MM.1S (cell line): ENCODE measurements around the gene IFNA17.
"Not testable (repeated sequence)": the region's sequence is repeated elsewhere in the genome, so short reads cannot be mapped to it uniquely, and the experiment has no call there.

Experiments
- DNase-seq: peaks from one replicate; pipeline ENCODE4 v3.0.0-alpha.2; 2015
- H2AFZ ChIP-seq: fragments of 300-600 bp; sonication (generic); 2 replicates; pipeline ENCODE4 v1.6.0; 2016; ENCODE audit warnings: antibody characterized with exemption, low read length
- H3F3A ChIP-seq: fragments of 300-600 bp; sonication (generic); 2 replicates; pipeline ENCODE4 v1.6.1; 2016; ENCODE audit warnings: mild to moderate bottlenecking, antibody characterized with exemption, low read length, moderate library complexity, mixed read lengths; ENCODE audit not compliant: insufficient read depth
- H3K27ac ChIP-seq: fragments of 300-600 bp; sonication (generic); 2 replicates; pipeline ENCODE4 v1.5.1; 2016; ENCODE audit warnings: mild to moderate bottlenecking, low read length
- H3K27me3 ChIP-seq: fragments of 300-600 bp; sonication (generic); replicated peaks from 2 replicates; pipeline ENCODE4 v1.6.0; 2016; ENCODE audit warnings: low read length; ENCODE audit not compliant: insufficient read depth
- H3K36me3 ChIP-seq: fragments of 300-600 bp; sonication (generic); replicated peaks from 2 replicates; pipeline ENCODE4 v1.6.1; 2016; ENCODE audit warnings: mild to moderate bottlenecking, low read length, mixed read lengths; ENCODE audit not compliant: insufficient read depth
- H3K4me1 ChIP-seq: fragments of 300-600 bp; sonication (generic); 2 replicates; pipeline ENCODE4 v1.6.1; 2016; ENCODE audit warnings: low read length, mixed read lengths
- H3K4me2 ChIP-seq: fragments of 300-600 bp; sonication (generic); 2 replicates; pipeline ENCODE4 v1.6.0; 2016; ENCODE audit warnings: low read depth, low read length
- H3K4me3 ChIP-seq: fragments of 300-600 bp; sonication (generic); 2 replicates; pipeline ENCODE4 v1.5.1; 2016; ENCODE audit warnings: low read length, mixed read lengths
- H3K79me2 ChIP-seq: fragments of 300-600 bp; sonication (generic); 2 replicates; pipeline ENCODE4 v1.6.1; 2016; ENCODE audit warnings: mixed run types, low read length, mixed read lengths
- H3K9ac ChIP-seq: fragments of 300-600 bp; sonication (generic); 2 replicates; pipeline ENCODE4 v1.6.1; 2016; ENCODE audit warnings: low read length, mixed read lengths
- H3K9me2 ChIP-seq: fragments of 300-600 bp; sonication (generic); replicated peaks from 2 replicates; pipeline ENCODE4 v1.6.1; 2016; ENCODE audit warnings: mild to moderate bottlenecking, low read length, mixed read lengths; ENCODE audit not compliant: insufficient read depth
- H3K9me3 ChIP-seq: fragments of 300-600 bp; sonication (generic); replicated peaks from 2 replicates; pipeline ENCODE4 v1.6.1; 2016; ENCODE audit warnings: mild to moderate bottlenecking, low read length, mixed read lengths; ENCODE audit not compliant: insufficient read depth
- H4K20me1 ChIP-seq: fragments of 300-600 bp; sonication (generic); 2 replicates; pipeline ENCODE4 v1.6.1; 2016; ENCODE audit warnings: mild to moderate bottlenecking, low read length, moderate library complexity, mixed read lengths; ENCODE audit not compliant: insufficient read depth
- EZH2 ChIP-seq: fragments of 300-600 bp; sonication (generic); optimal IDR thresholded peaks from 2 replicates; pipeline ENCODE3; 2017; ENCODE audit warnings: low read depth, mild to moderate bottlenecking, antibody characterized with exemption, low read length, mixed read lengths
- EZH2phosphoT487 ChIP-seq: fragments of 300-600 bp; sonication (generic); IDR thresholded peaks from 2 replicates; pipeline ENCODE4 v1.6.1; 2018; ENCODE audit warnings: antibody characterized with exemption, low read length
- TF ChIP-seq, protein P1 (sequence below): fragments of 300-600 bp; sonication (generic); IDR thresholded peaks from 2 replicates; pipeline ENCODE4 v1.5.1; 2016; ENCODE audit warnings: antibody characterized with exemption, low read length, mixed read lengths

The IFNA17 gene

DNA sequence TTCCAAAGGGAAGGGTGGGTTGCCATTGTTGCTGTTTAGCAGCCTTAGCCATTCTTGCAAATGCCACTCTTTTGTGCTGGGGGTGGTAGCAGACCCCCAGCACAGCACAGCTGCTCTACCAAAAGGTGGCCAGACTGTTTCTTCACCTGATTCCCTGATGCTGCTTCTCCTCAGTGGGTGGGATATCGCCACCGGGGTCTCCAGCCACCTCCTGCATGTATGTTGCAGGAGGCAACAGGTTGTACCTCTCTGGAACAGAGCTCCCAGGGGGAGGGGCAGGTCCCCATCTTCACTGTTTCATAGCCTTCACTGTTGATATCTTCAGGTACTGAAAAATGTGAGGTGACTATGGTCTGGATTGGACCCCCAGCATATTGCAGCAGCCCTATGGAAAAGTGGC lies 17.2 kb downstream of the IFNA17 start:
- H3F3A ChIP-seq, H3K4me1 ChIP-seq, H3K4me3 ChIP-seq, DNase-seq, H3K27ac ChIP-seq, H3K4me2 ChIP-seq, H4K20me1 ChIP-seq, H2AFZ ChIP-seq, H3K79me2 ChIP-seq, H3K27me3 ChIP-seq, H3K9me3 ChIP-seq, H3K9me2 ChIP-seq, H3K36me3 ChIP-seq, H3K9ac ChIP-seq: not testable (repeated sequence)

DNA sequence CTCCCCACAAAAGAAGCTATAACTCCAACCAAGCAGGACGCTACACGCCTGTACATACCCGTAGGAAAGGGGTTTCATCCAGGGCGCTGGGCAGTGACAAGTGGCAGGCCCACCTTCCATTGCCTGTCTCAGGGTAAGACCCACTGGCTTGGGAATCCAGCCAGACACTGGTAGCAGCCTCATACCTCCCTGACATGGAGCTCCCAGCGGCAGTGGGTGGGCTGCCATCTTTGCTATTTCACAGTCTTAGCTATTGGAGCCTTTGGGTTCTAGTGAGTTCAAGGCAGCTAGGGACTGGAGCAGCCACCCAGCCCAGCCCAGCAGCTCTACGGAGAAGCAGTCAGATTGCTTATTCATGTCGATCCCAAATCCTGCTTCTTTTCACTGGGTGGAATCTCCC lies 17.7 kb downstream of the IFNA17 start:
- no peaks in the 10 kb centered on the region for H4K20me1 ChIP-seq
- H3K4me1 ChIP-seq = no peaks in the 10 kb centered on the region
- H3K4me2 ChIP-seq = no peak overlapping the region
- H3K27ac ChIP-seq = no peak overlapping the region
- no peaks in the 10 kb centered on the region for H3K79me2 ChIP-seq
- H3K9ac ChIP-seq = no peak overlapping the region
- no peaks in the 10 kb centered on the region for H3K9me2 ChIP-seq
- no peak for DNase-seq
- H3K4me3 ChIP-seq = no peak overlapping the region
- H3K36me3 ChIP-seq = no peaks in the 10 kb centered on the region
- TF ChIP-seq EZH2 = no peak
- TF ChIP-seq, protein P1, sequence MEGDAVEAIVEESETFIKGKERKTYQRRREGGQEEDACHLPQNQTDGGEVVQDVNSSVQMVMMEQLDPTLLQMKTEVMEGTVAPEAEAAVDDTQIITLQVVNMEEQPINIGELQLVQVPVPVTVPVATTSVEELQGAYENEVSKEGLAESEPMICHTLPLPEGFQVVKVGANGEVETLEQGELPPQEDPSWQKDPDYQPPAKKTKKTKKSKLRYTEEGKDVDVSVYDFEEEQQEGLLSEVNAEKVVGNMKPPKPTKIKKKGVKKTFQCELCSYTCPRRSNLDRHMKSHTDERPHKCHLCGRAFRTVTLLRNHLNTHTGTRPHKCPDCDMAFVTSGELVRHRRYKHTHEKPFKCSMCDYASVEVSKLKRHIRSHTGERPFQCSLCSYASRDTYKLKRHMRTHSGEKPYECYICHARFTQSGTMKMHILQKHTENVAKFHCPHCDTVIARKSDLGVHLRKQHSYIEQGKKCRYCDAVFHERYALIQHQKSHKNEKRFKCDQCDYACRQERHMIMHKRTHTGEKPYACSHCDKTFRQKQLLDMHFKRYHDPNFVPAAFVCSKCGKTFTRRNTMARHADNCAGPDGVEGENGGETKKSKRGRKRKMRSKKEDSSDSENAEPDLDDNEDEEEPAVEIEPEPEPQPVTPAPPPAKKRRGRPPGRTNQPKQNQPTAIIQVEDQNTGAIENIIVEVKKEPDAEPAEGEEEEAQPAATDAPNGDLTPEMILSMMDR = no peak
- TF ChIP-seq EZH2phosphoT487 = no peak
- no peaks in the 10 kb centered on the region for H3K27me3 ChIP-seq
- no peaks in the 10 kb centered on the region for H3F3A ChIP-seq
- no peaks in the 10 kb centered on the region for H3K9me3 ChIP-seq
- no peak overlapping the region for H2AFZ ChIP-seq

DNA sequence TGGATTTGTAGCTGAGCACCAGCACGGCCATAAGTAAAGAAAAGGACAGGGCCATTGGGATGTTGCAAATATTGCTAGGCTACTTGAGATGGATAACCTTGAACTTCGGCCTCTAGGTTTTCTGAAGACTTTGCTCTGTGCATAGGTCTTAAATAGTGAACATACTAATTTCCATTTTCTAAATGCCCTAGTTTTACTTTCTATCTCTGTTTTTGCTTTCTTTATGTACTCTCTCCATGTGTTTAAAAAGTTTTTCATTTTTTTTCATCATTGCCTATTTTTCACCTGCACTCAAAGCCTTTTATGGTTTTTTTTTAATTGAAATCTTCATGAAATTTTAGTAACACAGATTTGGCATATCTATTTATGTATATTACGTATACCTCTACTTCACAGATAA lies 21.0 kb downstream of the IFNA17 start, which contains the start of gene IFNA10:
TSS of gene IFNA10 (minus strand) at position 101 of the 400 bp plus-strand sequence. CDS start at position 55, 46 bp downstream.
- H3K27me3 ChIP-seq, H3K9me3 ChIP-seq, H4K20me1 ChIP-seq, H3K27ac ChIP-seq, H3K36me3 ChIP-seq, DNase-seq, H2AFZ ChIP-seq, H3K79me2 ChIP-seq, H3K4me1 ChIP-seq, H3K9ac ChIP-seq, H3K9me2 ChIP-seq, H3F3A ChIP-seq, H3K4me2 ChIP-seq, H3K4me3 ChIP-seq: not testable (repeated sequence)

DNA sequence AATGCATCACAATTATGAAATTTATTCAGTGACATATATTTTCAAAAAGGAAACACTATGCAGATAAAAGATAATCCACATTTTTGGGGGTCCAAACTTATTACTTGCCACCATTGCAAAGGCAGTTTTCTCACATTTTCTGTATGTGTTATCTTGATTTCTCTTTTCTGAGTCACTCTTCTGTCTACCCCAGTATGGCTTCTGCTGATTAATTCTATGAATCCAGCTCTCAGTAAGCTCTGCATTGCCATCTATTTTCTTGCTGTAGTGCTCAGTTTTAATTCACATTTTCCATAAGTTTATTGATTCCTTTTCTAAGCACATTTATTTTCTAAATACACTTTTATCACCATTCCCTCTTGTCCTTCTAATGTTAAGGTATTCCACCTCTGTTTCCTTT lies 22.8 kb downstream of the IFNA17 start:
- no peak for DNase-seq
- Histone ChIP-seq H2AFZ (no peak overlapping the region), H3K79me2 (no peaks in the 10 kb centered on the region), H3K27ac (no peak overlapping the region), H3K4me2 (no peak overlapping the region), H3K36me3 (no peaks in the 10 kb centered on the region), H3K9ac (no peak overlapping the region), H3F3A (no peaks in the 10 kb centered on the region), H3K27me3 (no peaks in the 10 kb centered on the region), H4K20me1 (no peaks in the 10 kb centered on the region), H3K9me2 (no peaks in the 10 kb centered on the region), H3K4me1 (no peaks in the 10 kb centered on the region), H3K9me3 (no peaks in the 10 kb centered on the region), H3K4me3 (no peak overlapping the region)
- TF ChIP-seq EZH2 = no peak
- TF ChIP-seq, protein P1 = no peak
- no peak for TF ChIP-seq EZH2phosphoT487

DNA sequence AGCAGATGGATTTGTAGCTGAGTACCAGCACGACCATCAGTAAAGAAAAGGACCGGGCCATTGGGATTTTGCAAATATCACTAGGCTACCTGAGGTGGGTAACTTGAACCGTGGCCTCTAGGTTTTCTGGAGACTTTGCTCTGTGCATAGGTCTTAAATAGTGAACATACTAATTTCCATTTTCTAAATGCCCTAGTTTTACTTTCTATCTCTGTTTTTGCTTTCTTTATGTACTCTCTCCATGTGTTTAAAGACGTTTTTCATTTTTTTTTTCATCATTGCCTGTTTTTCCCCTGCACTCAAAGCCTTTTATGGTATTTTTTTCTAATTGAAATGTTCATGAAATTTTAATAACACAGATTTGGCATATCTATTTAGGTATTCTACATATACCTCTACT lies 25.9 kb downstream of the IFNA17 start, which contains the start of gene IFNA7:
TSS of gene IFNA7 (minus strand) at position 101 of the 400 bp plus-strand sequence. CDS start at position 61, 40 bp downstream.
- H3K4me3 ChIP-seq, H3K4me2 ChIP-seq, H3K9me3 ChIP-seq, H3F3A ChIP-seq, H3K27ac ChIP-seq, H3K36me3 ChIP-seq, H3K4me1 ChIP-seq, H3K27me3 ChIP-seq, DNase-seq, H4K20me1 ChIP-seq, H3K9ac ChIP-seq, H3K79me2 ChIP-seq, H3K9me2 ChIP-seq, H2AFZ ChIP-seq: not testable (repeated sequence)
